ENCODE measurements around the gene SMAD3.

DNA sequence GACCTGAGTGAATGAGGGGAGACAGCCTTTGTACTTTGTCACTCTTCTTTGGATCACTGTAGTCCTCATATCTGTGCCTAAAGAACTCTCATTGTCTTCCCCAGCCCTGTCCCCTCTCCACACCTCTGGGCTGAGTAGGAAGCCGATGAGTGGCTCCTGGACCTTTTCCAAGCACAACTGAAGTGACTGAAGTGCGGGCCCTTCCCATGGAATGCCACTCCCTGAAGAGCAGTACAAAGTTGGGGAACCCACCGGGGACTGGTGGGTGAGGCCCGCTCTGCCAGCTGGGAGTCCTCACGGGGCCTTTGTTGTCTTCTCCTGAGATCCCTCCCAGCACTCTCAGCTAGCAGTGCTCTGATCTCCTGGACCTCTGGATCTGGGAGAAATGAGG is 99.0 kb downstream of the SMAD3 start:
- no peak for TF ChIP-seq POLR2A (IDR thresholded peaks at IDR 0.05)
- TF ChIP-seq, protein P1, sequence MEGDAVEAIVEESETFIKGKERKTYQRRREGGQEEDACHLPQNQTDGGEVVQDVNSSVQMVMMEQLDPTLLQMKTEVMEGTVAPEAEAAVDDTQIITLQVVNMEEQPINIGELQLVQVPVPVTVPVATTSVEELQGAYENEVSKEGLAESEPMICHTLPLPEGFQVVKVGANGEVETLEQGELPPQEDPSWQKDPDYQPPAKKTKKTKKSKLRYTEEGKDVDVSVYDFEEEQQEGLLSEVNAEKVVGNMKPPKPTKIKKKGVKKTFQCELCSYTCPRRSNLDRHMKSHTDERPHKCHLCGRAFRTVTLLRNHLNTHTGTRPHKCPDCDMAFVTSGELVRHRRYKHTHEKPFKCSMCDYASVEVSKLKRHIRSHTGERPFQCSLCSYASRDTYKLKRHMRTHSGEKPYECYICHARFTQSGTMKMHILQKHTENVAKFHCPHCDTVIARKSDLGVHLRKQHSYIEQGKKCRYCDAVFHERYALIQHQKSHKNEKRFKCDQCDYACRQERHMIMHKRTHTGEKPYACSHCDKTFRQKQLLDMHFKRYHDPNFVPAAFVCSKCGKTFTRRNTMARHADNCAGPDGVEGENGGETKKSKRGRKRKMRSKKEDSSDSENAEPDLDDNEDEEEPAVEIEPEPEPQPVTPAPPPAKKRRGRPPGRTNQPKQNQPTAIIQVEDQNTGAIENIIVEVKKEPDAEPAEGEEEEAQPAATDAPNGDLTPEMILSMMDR (IDR thresholded peaks at IDR 0.05): no peak

Measured in prostate gland (tissue), 2 donors.